Measurements from ENCODE around the gene FMNL2. TPM values are rescaled to one million over a fixed set of nuclear protein-coding genes. Genes with fewer than 3 reads are reported as not detected.

The FMNL2 gene
- total RNA-seq, 4 donors from 2014 or later, result 5.8 to 19.8 (median 16.9) TPM

GRCh38 chr2:152348388-152348787 lies 13.4 kb downstream of the FMNL2 start:
- intact Hi-C loops (cut with DNase I), result no loop called here
- no peaks in the 10 kb centered on the region for H3K4me1 ChIP-seq
- no peak for TF ChIP-seq CTCF (IDR thresholded peaks at IDR 0.05)
- no peak for TF ChIP-seq POLR2A (IDR thresholded peaks at IDR 0.05)
- H3K4me3 ChIP-seq, result no peak overlapping the region
- H3K27me3 ChIP-seq, result no peaks in the 10 kb centered on the region
- H3K27ac ChIP-seq, result no peak overlapping the region
- H3K36me3 ChIP-seq, result no peaks in the 10 kb centered on the region
- no peaks in the 10 kb centered on the region for H3K9me3 ChIP-seq
- DNase-seq, result no peak
- 49 to 78% methylated on average over 3 of the region's 3 CpGs for WGBS, 2 donors

GRCh38 chr2:152349416-152349815 lies 14.4 kb downstream of the FMNL2 start:
- WGBS, 2 donors, result 80 to 91% methylated on average over 1 of the region's 1 CpG
- H3K9me3 ChIP-seq, result no peaks in the 10 kb centered on the region
- no peak for TF ChIP-seq POLR2A (IDR thresholded peaks at IDR 0.05)
- TF ChIP-seq CTCF (IDR thresholded peaks at IDR 0.05), result no peak
- intact Hi-C loops (cut with DNase I), result no loop called here
- no peak overlapping the region for H3K4me3 ChIP-seq
- peaks cover 0 to 9% (median under 1%) of the 10 kb centered on the region in 3 donors for H3K4me1 ChIP-seq
- no peak for DNase-seq
- no peaks in the 10 kb centered on the region for H3K27me3 ChIP-seq
- H3K36me3 ChIP-seq, result no peaks in the 10 kb centered on the region
- no peak overlapping the region for H3K27ac ChIP-seq

GRCh38 chr2:152350155-152350679 lies 15.2 kb downstream of the FMNL2 start:
- Histone ChIP-seq H3K4me3 (no peak overlapping the region), H3K27ac (no peak overlapping the region), H3K9me3 (no peaks in the 10 kb centered on the region), H3K36me3 (no peaks in the 10 kb centered on the region), H3K27me3 (no peaks in the 10 kb centered on the region), H3K4me1 (peaks cover 4 to 17% (median 6%) of the 10 kb centered on the region in 3 donors)
- intact Hi-C loops (cut with DNase I), result no loop called here
- TF ChIP-seq CTCF (IDR thresholded peaks at IDR 0.05) (no peak), POLR2A (IDR thresholded peaks at IDR 0.05) (no peak)
- no peak for DNase-seq
- 87 to 93% methylated on average over 5 of the region's 5 CpGs for WGBS, 2 donors

GRCh38 chr2:152352616-152353015 lies 17.6 kb downstream of the FMNL2 start:
- intact Hi-C loops (cut with DNase I), result no loop called here

GRCh38 chr2:152353364-152353763 lies 18.4 kb downstream of the FMNL2 start:
- H3K4me3 ChIP-seq, result no peak overlapping the region
- no peaks in the 10 kb centered on the region for H3K9me3 ChIP-seq
- no peaks in the 10 kb centered on the region for H3K27me3 ChIP-seq
- no peaks in the 10 kb centered on the region for H3K36me3 ChIP-seq
- intact Hi-C loops (cut with DNase I), result no loop called here
- no peak for DNase-seq
- peaks cover 4 to 22% (median 10%) of the 10 kb centered on the region in 3 donors for H3K4me1 ChIP-seq
- no peak overlapping the region for H3K27ac ChIP-seq
- TF ChIP-seq POLR2A (IDR thresholded peaks at IDR 0.05) (no peak), CTCF (IDR thresholded peaks at IDR 0.05) (no peak)
- WGBS, 2 donors, result 95 to 97% methylated on average over 2 of the region's 2 CpGs

More at GRCh38 chr2:152352616-152353015, 17.6 kb downstream of the FMNL2 start:
- no peak for DNase-seq
- TF ChIP-seq CTCF (IDR thresholded peaks at IDR 0.05) (no peak), POLR2A (IDR thresholded peaks at IDR 0.05) (no peak)
- H3K27me3 ChIP-seq, result no peaks in the 10 kb centered on the region
- H3K36me3 ChIP-seq, result no peaks in the 10 kb centered on the region
- no peak overlapping the region for H3K27ac ChIP-seq
- no peak overlapping the region for H3K4me3 ChIP-seq
- H3K9me3 ChIP-seq, result no peaks in the 10 kb centered on the region
- H3K4me1 ChIP-seq, result peaks cover 4 to 22% (median 10%) of the 10 kb centered on the region in 3 donors

Measured in esophagus squamous epithelium (tissue), 5 donors.